ENCODE measurements around the gene ARHGAP22. TPM values are rescaled to one million over a fixed set of nuclear protein-coding genes. Genes with fewer than 3 reads are reported as not detected.

Gene ARHGAP22
- total RNA-seq, 2 donors from 2014 or later: 4.4 to 8.6 TPM

DNA sequence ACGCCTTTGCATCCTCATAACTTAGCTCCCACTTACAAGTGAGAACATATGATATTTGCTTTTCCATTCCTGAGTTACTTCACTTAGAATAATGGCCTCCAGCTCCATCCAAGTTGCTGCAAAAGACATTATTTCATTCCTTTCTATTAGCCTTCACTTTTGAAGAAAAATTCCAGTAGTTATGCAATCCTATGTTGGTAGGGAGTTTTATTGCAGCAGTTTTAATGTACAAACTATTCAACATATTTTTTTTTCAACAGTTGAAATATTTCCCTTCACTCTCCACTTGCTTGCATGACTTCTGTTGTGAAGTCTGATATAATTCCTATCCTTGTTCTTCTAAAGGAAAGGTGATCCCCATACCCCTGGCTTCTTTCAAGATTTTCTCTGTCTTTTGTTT is 27.3 kb upstream of the ARHGAP22 start:
- 81% methylated on average over 1 of the region's 1 CpG for WGBS
- TF ChIP-seq POLR2A (IDR thresholded peaks at IDR 0.05) (no peak), POLR2AphosphoS5 (IDR thresholded peaks at IDR 0.05) (no peak), CTCF (IDR thresholded peaks at IDR 0.05) (no peak)
- Histone ChIP-seq H3K36me3 (no peaks in the 10 kb centered on the region), H3K9me3 (no peaks in the 10 kb centered on the region), H3K4me1 (replicated peaks) (no peaks in the 10 kb centered on the region), H3K27me3 (replicated peaks; ENCODE audit: insufficient read depth) (no peaks in the 10 kb centered on the region), H3K4me3 (no peak overlapping the region), H3K27ac (no peak overlapping the region)
- no peak for DNase-seq (ENCODE audit: low spot score)
- intact Hi-C loops (cut with DNase I): no loop called here

GRCh38 chr10:48627984-48628609 is 23.2 kb upstream of the ARHGAP22 start:
- TF ChIP-seq CTCF (IDR thresholded peaks at IDR 0.05) (no peak), POLR2A (IDR thresholded peaks at IDR 0.05) (no peak), POLR2AphosphoS5 (IDR thresholded peaks at IDR 0.05) (no peak)
- no peaks in the 10 kb centered on the region for H3K36me3 ChIP-seq
- 77% methylated on average over 2 of the region's 2 CpGs for WGBS
- no peak overlapping the region for H3K27ac ChIP-seq
- DNase-seq (ENCODE audit: low spot score): no peak
- intact Hi-C loops (cut with DNase I): no loop called here
- H3K4me3 ChIP-seq: no peak overlapping the region
- H3K4me1 ChIP-seq (replicated peaks): no peaks in the 10 kb centered on the region
- peaks cover 5% of the 10 kb centered on the region for H3K27me3 ChIP-seq (replicated peaks; ENCODE audit: insufficient read depth)
- no peaks in the 10 kb centered on the region for H3K9me3 ChIP-seq

GRCh38 chr10:48626986-48627731 is 22.3 kb upstream of the ARHGAP22 start:
- intact Hi-C loops (cut with DNase I): no loop called here
- DNase-seq (ENCODE audit: low spot score): no peak
- TF ChIP-seq CTCF (IDR thresholded peaks at IDR 0.05): no peak
- TF ChIP-seq POLR2A (IDR thresholded peaks at IDR 0.05): no peak
- TF ChIP-seq POLR2AphosphoS5 (IDR thresholded peaks at IDR 0.05): no peak
- peaks cover 5% of the 10 kb centered on the region for H3K27me3 ChIP-seq (replicated peaks; ENCODE audit: insufficient read depth)
- no peaks in the 10 kb centered on the region for H3K4me1 ChIP-seq (replicated peaks)
- no peaks in the 10 kb centered on the region for H3K36me3 ChIP-seq
- H3K27ac ChIP-seq: no peak overlapping the region
- H3K4me3 ChIP-seq: no peak overlapping the region
- H3K9me3 ChIP-seq: no peaks in the 10 kb centered on the region
- whole genome bisulfite sequencing: 89% methylated on average over 11 of the region's 11 CpGs

- TF ChIP-seq POLR2A (IDR thresholded peaks at IDR 0.05) (no peak), POLR2AphosphoS5 (IDR thresholded peaks at IDR 0.05) (no peak), CTCF (IDR thresholded peaks at IDR 0.05) (no peak)
- Histone ChIP-seq H3K36me3 (no peaks in the 10 kb centered on the region), H3K27ac (no peak overlapping the region), H3K4me1 (replicated peaks) (no peaks in the 10 kb centered on the region), H3K27me3 (replicated peaks; ENCODE audit: insufficient read depth) (peaks cover 5% of the 10 kb centered on the region), H3K4me3 (no peak overlapping the region), H3K9me3 (no peaks in the 10 kb centered on the region)
- no peak for DNase-seq (ENCODE audit: low spot score)
- intact Hi-C loops (cut with DNase I): no loop called here
- WGBS: 64% methylated on average over 4 of the region's 4 CpGs
Measured at GRCh38 chr10:48626447-48626846, 21.6 kb upstream of the ARHGAP22 start.

GRCh38 chr10:48625826-48626134 is 20.9 kb upstream of the ARHGAP22 start:
- no peak for TF ChIP-seq POLR2AphosphoS5 (IDR thresholded peaks at IDR 0.05)
- TF ChIP-seq CTCF (IDR thresholded peaks at IDR 0.05): no peak
- TF ChIP-seq POLR2A (IDR thresholded peaks at IDR 0.05): no peak
- intact Hi-C loops (cut with DNase I): no loop called here
- peaks cover 5% of the 10 kb centered on the region for H3K27me3 ChIP-seq (replicated peaks; ENCODE audit: insufficient read depth)
- no peaks in the 10 kb centered on the region for H3K9me3 ChIP-seq
- no peak for DNase-seq (ENCODE audit: low spot score)
- 86% methylated on average over 1 of the region's 1 CpG for WGBS
- no peaks in the 10 kb centered on the region for H3K4me1 ChIP-seq (replicated peaks)
- no peak overlapping the region for H3K4me3 ChIP-seq
- no peak overlapping the region for H3K27ac ChIP-seq
- H3K36me3 ChIP-seq: no peaks in the 10 kb centered on the region
